ENCODE results near the gene SMARCA1. TPM values are rescaled to one million over a fixed set of nuclear protein-coding genes. Genes with fewer than 3 reads are reported as not detected.

SMARCA1 gene
- total RNA-seq, 1 donor from 2014 or later, result 116 TPM

- no peak for DNase-seq (ENCODE audit: low spot score in 2 of 2, unreplicated experiment in 2 of 2)
- Mint-ChIP-seq H3K9me3 (peaks cover 75% of the 10 kb centered on the region), H3K27ac (no peak overlapping the region), H3K36me3 (peaks cover 69% of the 10 kb centered on the region), H3K27me3 (ENCODE audit: low read depth) (no peaks in the 10 kb centered on the region), H3K4me3 (no peak overlapping the region), H3K4me1 (no peaks in the 10 kb centered on the region)
- TF ChIP-seq CTCF (IDR thresholded peaks at IDR 0.05; ENCODE audit: unreplicated experiment), result no peak
These were observed 96.0 kb downstream of the SMARCA1 start for GRCh38 chrX:129427267-129427666.

- no peaks in the 10 kb centered on the region for H3K4me1 Mint-ChIP-seq
- peaks cover 83% of the 10 kb centered on the region for H3K9me3 Mint-ChIP-seq
- peaks cover 48% of the 10 kb centered on the region for H3K36me3 Mint-ChIP-seq
- H3K4me3 Mint-ChIP-seq, result no peak overlapping the region
- H3K27ac Mint-ChIP-seq, result no peak overlapping the region
- no peak for TF ChIP-seq CTCF (IDR thresholded peaks at IDR 0.05; ENCODE audit: unreplicated experiment)
- no peaks in the 10 kb centered on the region for H3K27me3 Mint-ChIP-seq (ENCODE audit: low read depth)
- no peak for DNase-seq (ENCODE audit: low spot score in 2 of 2, unreplicated experiment in 2 of 2)
These were observed 100.1 kb downstream of the SMARCA1 start for GRCh38 chrX:129423191-129423590.

- H3K4me3 Mint-ChIP-seq, result no peak overlapping the region
- H3K9me3 Mint-ChIP-seq, result peaks cover 27% of the 10 kb centered on the region
- peaks cover 9% of the 10 kb centered on the region for H3K36me3 Mint-ChIP-seq
- no peak overlapping the region for H3K27ac Mint-ChIP-seq
- TF ChIP-seq CTCF (IDR thresholded peaks at IDR 0.05; ENCODE audit: unreplicated experiment), result no peak
- peaks cover 11% of the 10 kb centered on the region for H3K4me1 Mint-ChIP-seq
- no peaks in the 10 kb centered on the region for H3K27me3 Mint-ChIP-seq (ENCODE audit: low read depth)
- no peak for DNase-seq (ENCODE audit: low spot score in 2 of 2, unreplicated experiment in 2 of 2)
These were observed 118.7 kb downstream of the SMARCA1 start for GRCh38 chrX:129404670-129405008.

- H3K36me3 Mint-ChIP-seq, result peaks cover 9% of the 10 kb centered on the region
- H3K9me3 Mint-ChIP-seq, result peaks cover 28% of the 10 kb centered on the region
- H3K4me3 Mint-ChIP-seq, result no peak overlapping the region
- H3K27ac Mint-ChIP-seq, result peak overlapping the region; percentile 19
- no peak for TF ChIP-seq CTCF (IDR thresholded peaks at IDR 0.05; ENCODE audit: unreplicated experiment)
- peaks cover 11% of the 10 kb centered on the region for H3K4me1 Mint-ChIP-seq
- no peaks in the 10 kb centered on the region for H3K27me3 Mint-ChIP-seq (ENCODE audit: low read depth)
- no peak for DNase-seq (ENCODE audit: low spot score in 2 of 2, unreplicated experiment in 2 of 2)
These were observed 119.2 kb downstream of the SMARCA1 start for GRCh38 chrX:129403974-129404669.

Other genes with a start within 250 kb of the SMARCA1 start
- gene OCRL, start 16.8 kb upstream of the SMARCA1 start, total RNA-seq, result 46.7 to 49.0 TPM (median 48.9 TPM) in 3 replicates
- 0.29 to 0.54 TPM (median 0.33 TPM) in 3 replicates for gene APLN, start 131.5 kb upstream of the SMARCA1 start, total RNA-seq
- gene XPNPEP2, start 215.5 kb upstream of the SMARCA1 start, total RNA-seq, result 3.5 to 4.2 TPM (median 4.0 TPM) in 3 replicates